HUES6 (cell line): Measurements from ENCODE around the gene GPD2.
"Not testable (repeated sequence)": the region's sequence is repeated elsewhere in the genome, so short reads cannot be mapped to it uniquely, and the experiment has no call there.

Experiments
- H3K27ac ChIP-seq: 2 replicates; pipeline ENCODE4 v1.7.0; 2013; ENCODE audit warnings: low read depth, mild to moderate bottlenecking, low read length, inconsistent platforms
- H3K27me3 ChIP-seq: 2 replicates; pipeline ENCODE4 v1.6.1; 2013; ENCODE audit warnings: low read length; ENCODE audit not compliant: control insufficient read depth, insufficient read depth
- H3K36me3 ChIP-seq: 2 replicates; pipeline ENCODE4 v1.6.1; 2013; ENCODE audit warnings: low read length; ENCODE audit not compliant: control insufficient read depth, insufficient read depth
- H3K4me1 ChIP-seq: 2 replicates; pipeline ENCODE4 v1.6.1; 2013; ENCODE audit warnings: low read length; ENCODE audit not compliant: control insufficient read depth, insufficient read depth
- H3K4me3 ChIP-seq: 2 replicates; pipeline ENCODE4 v1.5.1; 2013; ENCODE audit warnings: low read depth, low read length
- H3K9ac ChIP-seq: one replicate; pipeline ENCODE4 v1.6.1; 2013; ENCODE audit warnings: mild to moderate bottlenecking, low read length
- H3K9me3 ChIP-seq: 2 replicates; pipeline ENCODE4 v1.6.1; 2013; ENCODE audit warnings: low read depth, low read length; ENCODE audit not compliant: control insufficient read depth, insufficient read depth

Gene GPD2

DNA sequence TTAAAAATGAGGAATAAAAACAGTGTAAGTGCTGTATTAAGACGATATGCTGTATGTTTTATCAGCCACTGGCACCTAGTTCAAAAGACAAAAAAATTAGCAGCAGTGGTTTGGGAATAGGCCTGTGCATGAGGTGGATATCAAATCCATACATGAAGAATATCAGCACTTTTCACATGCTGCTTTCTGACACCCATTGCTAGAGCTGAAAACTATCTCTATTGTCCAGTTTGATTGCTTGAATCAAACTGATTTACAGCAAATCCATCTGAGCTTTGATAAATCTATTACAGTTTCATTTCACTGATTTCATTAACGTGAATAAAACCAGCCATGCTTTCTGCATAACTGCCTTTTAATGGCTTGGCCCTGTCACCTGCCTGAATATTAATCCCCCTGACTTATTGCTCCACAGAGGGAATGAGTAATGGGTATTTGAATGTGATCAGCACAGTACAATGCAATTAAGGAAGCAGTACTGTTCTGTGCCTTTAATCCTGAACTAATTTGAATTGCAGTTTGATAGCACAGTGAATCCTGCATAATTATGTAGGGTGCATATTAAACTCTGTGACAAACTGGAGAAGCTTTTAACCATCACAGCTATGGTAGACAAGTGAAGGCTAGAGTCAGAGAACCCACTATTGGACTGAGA, 154.0 kb downstream of the GPD2 start:
- H3K4me3 ChIP-seq = no peak overlapping the region
- H3K9ac ChIP-seq = no peak overlapping the region

DNA sequence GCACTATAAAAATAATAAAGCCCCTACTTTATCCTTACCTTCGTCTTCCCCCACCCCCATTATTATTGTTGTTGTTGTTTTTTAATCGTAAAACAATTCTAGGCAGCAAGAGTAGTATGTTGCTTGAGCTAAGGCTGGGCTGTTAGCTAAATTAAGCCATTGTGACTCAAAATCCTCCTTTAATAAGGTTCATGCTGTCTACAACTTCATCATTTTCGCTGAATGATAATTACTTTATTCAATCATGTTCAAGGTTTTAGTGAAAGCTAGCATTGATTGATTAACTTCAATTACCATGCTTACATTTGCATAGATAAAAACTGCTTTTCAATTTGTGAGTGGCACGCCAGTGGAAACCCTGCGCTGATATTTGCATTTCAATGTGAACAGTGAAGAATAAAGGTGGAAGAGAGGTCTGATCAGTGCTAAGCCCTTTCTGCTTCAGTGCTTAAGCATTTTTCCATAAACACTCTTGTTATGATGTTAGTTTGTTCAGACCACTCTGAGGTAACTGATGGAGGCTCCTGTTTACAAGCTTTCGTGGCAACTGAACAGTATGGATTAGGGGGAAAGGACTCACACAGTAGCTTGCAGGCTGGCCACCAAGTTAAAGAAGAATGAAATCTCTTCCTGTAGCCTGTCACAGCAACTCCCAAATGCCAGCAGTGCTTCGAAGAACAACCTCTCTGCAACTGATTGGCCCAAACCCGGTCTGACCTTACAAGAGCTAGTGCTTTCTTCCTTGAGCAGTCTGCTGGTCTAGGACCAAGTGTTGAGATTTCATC, 156.8 kb downstream of the GPD2 start:
- Histone ChIP-seq H3K27me3 (no peaks in the 10 kb centered on the region), H3K4me3 (no peak overlapping the region), H3K27ac (no peak overlapping the region), H3K9ac (peak overlapping the region; percentile 39), H3K4me1 (peaks cover 38% of the 10 kb centered on the region), H3K36me3 (no peaks in the 10 kb centered on the region), H3K9me3 (no peaks in the 10 kb centered on the region)

More for the DNA sequence above, 154.0 kb downstream of the GPD2 start:
- H3K27ac ChIP-seq = no peak overlapping the region
- H3K27me3 ChIP-seq = no peaks in the 10 kb centered on the region
- no peaks in the 10 kb centered on the region for H3K36me3 ChIP-seq
- H3K9me3 ChIP-seq = no peaks in the 10 kb centered on the region
- peaks cover 44% of the 10 kb centered on the region for H3K4me1 ChIP-seq

DNA sequence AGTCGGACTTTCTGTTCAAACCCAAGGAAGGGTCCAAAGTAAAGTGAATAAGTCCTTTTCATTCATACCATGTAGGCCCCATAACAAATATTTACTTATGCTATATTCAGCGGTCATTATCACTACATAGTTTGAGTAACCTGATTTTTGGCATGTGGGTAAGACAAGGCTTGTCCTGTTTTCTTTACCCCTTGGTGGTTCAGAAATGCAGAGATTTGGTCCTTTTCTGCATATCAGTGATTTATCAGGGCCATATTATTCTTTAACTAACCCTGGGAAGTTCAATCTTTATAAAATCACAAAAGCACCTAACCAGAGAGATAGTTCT, 157.4 kb downstream of the GPD2 start:
- H3K9me3 ChIP-seq = no peaks in the 10 kb centered on the region
- no peak overlapping the region for H3K9ac ChIP-seq
- no peaks in the 10 kb centered on the region for H3K36me3 ChIP-seq
- H3K27ac ChIP-seq = no peak overlapping the region
- no peak overlapping the region for H3K4me3 ChIP-seq
- no peaks in the 10 kb centered on the region for H3K27me3 ChIP-seq
- H3K4me1 ChIP-seq = peaks cover 37% of the 10 kb centered on the region

DNA sequence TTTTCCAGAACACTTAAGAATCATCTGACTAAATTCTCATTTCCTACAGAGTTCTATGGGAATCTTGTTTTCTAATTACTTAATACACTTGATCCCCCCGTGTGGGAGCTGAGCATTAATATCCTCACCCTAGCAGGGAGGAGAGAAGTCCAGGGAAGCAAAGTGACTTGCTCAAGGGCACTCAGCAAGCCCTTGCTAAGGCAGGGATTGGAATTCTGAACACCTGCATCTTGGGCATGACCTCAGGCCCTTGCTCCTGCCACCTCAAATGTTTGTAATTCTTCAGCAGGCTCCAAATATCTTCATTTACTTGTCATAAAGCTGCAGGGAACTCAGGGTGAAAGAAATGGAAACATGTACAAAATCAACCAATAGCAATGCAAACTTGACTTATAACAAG, 162.4 kb downstream of the GPD2 start:
- Histone ChIP-seq H3K27me3 (no peaks in the 10 kb centered on the region), H3K4me1 (peaks cover 5% of the 10 kb centered on the region), H3K4me3 (no peak overlapping the region), H3K9me3 (no peaks in the 10 kb centered on the region), H3K36me3 (no peaks in the 10 kb centered on the region), H3K9ac (no peak overlapping the region), H3K27ac (no peak overlapping the region)

DNA sequence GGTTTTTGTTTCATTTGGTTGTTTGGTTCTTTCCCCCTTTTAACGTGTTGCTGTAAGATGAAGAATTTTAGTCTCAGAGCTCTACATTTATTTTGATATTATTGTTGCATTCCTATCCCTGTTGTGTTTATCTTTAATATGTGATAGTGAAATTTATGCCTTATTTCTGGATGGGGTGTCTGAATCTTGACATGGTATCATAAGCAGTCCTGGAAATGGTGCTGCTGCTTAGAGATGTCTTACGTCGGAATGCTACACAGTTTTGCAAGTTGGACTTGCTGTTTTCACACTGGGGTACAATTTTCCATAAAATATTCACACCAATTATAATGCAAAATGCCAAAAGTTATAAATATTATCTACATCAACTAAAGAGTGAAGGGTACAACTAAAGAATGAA, 164.0 kb downstream of the GPD2 start:
- Histone ChIP-seq H3K4me1 (no peaks in the 10 kb centered on the region), H3K4me3 (no peak overlapping the region), H3K36me3 (no peaks in the 10 kb centered on the region), H3K27me3 (no peaks in the 10 kb centered on the region), H3K9me3 (no peaks in the 10 kb centered on the region), H3K27ac (no peak overlapping the region), H3K9ac (no peak overlapping the region)

DNA sequence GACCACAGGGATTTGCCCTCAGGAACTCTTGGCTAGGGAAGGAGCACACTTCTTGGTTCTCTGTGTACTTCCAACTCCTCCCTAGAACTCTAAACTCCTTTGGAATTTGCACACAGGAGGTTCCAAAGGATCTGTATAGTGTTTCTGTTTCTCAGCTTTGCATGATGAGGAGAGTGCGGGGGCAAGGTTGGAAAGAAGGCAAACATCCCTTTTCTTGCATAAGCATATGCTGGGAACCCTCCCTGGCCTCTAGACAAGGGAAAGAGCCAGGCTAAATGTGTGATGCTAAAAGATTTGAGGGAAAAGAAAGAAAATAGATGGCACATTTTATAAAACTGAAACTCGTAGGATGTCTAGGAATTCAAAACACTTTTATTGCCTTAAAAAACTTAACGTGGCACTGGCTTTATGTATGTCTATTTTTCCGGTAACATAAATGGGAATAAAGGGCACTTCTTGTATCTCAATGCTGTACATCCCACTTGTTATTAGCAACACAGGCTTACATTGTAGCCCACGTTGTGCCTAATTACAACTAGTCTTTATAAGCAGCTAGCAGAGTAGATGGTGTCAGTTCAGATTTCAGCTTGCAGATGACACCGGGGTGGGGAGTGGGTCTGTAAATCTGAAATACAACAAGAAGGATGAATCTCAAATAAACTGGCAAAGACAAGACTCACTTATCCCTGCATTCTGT, 165.8 kb downstream of the GPD2 start:
- H3K36me3 ChIP-seq = no peaks in the 10 kb centered on the region

DNA sequence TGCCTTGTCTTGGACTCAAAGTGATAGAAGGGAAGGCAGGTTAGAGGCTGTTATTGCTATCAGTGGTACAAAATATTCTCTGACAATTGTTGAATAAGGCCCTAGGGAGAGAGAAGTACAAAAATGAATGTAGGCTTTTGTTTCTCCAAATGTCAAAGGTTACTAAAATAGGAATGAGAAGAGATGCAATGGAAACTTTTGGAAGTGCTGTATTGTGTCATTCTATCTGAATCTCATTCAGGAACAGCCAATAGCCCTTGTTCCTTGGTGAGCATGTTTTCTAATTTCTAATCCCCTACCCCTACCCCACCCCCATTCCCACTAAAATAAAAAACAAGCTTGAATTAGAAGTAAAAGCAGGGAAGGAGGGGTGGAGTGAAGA, 166.4 kb downstream of the GPD2 start:
- H3K36me3 ChIP-seq = no peaks in the 10 kb centered on the region
- no peaks in the 10 kb centered on the region for H3K4me1 ChIP-seq
- no peak overlapping the region for H3K27ac ChIP-seq
- no peak overlapping the region for H3K9ac ChIP-seq
- no peak overlapping the region for H3K4me3 ChIP-seq
- no peaks in the 10 kb centered on the region for H3K9me3 ChIP-seq
- H3K27me3 ChIP-seq = no peaks in the 10 kb centered on the region

More for the DNA sequence above, 165.8 kb downstream of the GPD2 start:
- Histone ChIP-seq H3K4me3 (no peak overlapping the region), H3K27ac (no peak overlapping the region), H3K4me1 (no peaks in the 10 kb centered on the region), H3K9me3 (no peaks in the 10 kb centered on the region), H3K27me3 (no peaks in the 10 kb centered on the region), H3K9ac (no peak overlapping the region)

DNA sequence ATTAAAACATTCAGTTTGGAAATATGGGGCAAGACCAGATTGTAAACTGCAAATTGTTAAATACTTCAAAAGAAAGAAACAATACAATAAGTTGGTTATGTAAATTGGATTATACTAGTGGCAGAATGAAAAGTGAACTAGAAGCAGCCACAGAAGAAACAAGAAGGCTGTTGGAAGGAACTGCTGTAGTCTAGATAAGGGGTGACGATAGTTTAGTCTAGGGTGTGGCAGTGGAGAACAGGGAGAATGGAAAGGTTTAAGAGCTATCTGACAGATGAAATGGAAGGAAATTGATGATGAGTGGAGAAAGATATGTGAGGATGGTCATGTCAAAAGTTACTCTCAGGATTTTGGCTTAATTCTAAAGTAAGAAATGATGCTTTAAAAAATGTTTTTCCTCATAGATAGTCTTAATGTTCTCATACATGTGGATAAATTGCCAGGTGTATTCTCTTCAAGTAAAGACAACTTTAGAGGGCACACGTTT, 179.7 kb downstream of the GPD2 start:
- no peak overlapping the region for H3K9ac ChIP-seq
- no peaks in the 10 kb centered on the region for H3K4me1 ChIP-seq
- no peaks in the 10 kb centered on the region for H3K27me3 ChIP-seq
- H3K9me3 ChIP-seq = no peaks in the 10 kb centered on the region; the same call in 1 of the 2 replicates
- H3K36me3 ChIP-seq = no peaks in the 10 kb centered on the region
- H3K4me3 ChIP-seq = no peak overlapping the region
- no peak overlapping the region for H3K27ac ChIP-seq

DNA sequence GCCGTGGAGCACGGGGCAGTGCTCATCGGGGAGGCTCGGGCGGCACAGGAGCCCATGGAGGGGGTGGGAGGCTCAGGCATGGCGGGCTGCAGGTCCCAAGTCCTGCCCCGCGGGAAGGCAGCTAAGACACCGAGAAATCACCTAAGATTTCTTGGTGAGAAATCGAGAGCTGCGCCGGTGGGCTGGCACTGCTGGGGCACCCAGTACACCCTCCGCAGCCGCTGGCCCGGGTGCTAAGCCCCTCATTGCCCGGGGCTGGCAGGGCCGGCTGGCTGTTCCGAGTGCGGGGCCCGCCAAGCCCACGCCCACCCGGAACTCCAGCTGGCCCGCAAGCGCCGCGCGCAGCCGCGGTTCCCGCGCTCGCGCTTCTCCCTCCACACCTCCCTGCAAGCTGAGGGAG, 181.9 kb downstream of the GPD2 start:
- not testable (repeated sequence) for H3K36me3 ChIP-seq, H3K27me3 ChIP-seq, H3K4me3 ChIP-seq, H3K27ac ChIP-seq, H3K9me3 ChIP-seq, H3K4me1 ChIP-seq, H3K9ac ChIP-seq

DNA sequence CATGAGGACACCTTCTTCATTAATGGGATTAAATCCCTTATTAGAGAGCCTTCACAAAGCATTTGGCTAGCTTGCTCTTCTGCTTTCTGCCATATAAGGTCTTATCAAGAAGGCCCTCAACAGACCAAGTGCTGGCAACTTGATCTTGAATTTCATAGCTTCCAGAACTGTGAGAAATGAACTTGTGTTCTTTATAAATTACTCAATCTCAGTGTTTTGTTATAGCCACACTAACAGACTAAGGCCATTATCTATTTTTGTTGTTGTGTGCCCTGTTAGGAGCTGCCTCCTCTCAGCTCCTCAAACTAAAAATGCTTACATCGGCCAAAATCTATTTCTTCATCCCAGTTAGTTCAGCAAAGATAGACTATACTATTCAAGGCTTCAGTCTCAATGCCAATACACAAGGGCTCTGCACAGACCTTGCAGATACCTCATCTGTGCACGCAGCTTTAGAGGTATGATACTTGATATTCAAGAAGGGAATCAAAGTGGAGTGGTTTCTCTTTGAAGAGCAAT, 182.9 kb downstream of the GPD2 start:
- H3K4me1 ChIP-seq = no peaks in the 10 kb centered on the region; the same call in 1 of the 2 replicates
- no peaks in the 10 kb centered on the region for H3K36me3 ChIP-seq
- H3K27ac ChIP-seq = no peak overlapping the region
- no peak overlapping the region for H3K9ac ChIP-seq
- H3K4me3 ChIP-seq = no peak overlapping the region
- H3K27me3 ChIP-seq = no peaks in the 10 kb centered on the region
- peaks cover 6% of the 10 kb centered on the region for H3K9me3 ChIP-seq

DNA sequence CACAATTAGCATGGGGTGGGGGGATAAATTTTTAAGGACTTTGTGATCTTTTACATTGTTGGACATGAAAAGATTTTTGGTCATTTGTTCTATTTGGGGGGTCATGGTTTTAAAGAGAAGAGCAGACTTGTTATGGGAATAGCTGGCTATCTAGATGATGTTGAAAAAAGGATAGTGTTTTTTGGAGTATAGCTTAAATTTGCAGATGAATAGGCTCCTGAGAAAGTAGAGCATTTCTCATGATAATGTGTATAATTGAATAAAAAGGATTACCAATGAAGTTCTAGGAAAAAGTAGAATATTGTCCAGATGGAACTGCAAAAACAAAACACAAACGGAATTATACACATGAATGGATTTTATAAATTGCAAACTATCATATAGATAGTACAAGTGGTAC, 186.3 kb downstream of the GPD2 start:
- peaks cover 9% of the 10 kb centered on the region for H3K9me3 ChIP-seq
- no peak overlapping the region for H3K27ac ChIP-seq
- H3K36me3 ChIP-seq = no peaks in the 10 kb centered on the region

More for the DNA sequence above, 186.3 kb downstream of the GPD2 start:
- H3K27me3 ChIP-seq = no peaks in the 10 kb centered on the region
- H3K9ac ChIP-seq = no peak overlapping the region
- no peak overlapping the region for H3K4me3 ChIP-seq
- H3K4me1 ChIP-seq = no peaks in the 10 kb centered on the region; the same call in 1 of the 2 replicates
